ENCODE data around the gene TRMT44. TPM values are rescaled to one million over a fixed set of nuclear protein-coding genes. Genes with fewer than 3 reads are reported as not detected.
A peak's percentile ranks its signal among the peaks of the same experiment; 100 is the strongest.

Gene TRMT44
- total and polyA plus RNA-seq, 12 donors: 4.5 to 10.2 (median 7.9) TPM

- Histone ChIP-seq H3K4me1 (peaks cover 10 to 42% (median 29%) of the 10 kb centered on the region in 9 donors), H3K4me3 (no peak overlapping the region), H3K27ac (peak overlapping the region in 2 of 10 donors; percentile 83 to 92), H3K27me3 (no peaks in the 10 kb centered on the region), H3K9me3 (no peaks in the 10 kb centered on the region), H3K36me3 (peaks cover 0 to 77% (median 25%) of the 10 kb centered on the region in 9 donors)
- 94 to 96% methylated on average over 13 of the region's 13 CpGs for WGBS, 2 donors
- ATAC-seq: no peak
- intact Hi-C loops (cut with DNase I): loop anchor here in 9 of 10 donors (5.0 to 10.0 kb wide), 9 partner anchors 68 to 226 kb away; partner anchors contain the start of gene HTRA3 (in 1 of the 9)
- no peak for DNase-seq
- no peak for TF ChIP-seq CTCF (IDR thresholded peaks at IDR 0.05)
Measured at GRCh38 chr4:8400632-8401325, 39.8 kb upstream of the TRMT44 start.

- intact Hi-C loops (cut with DNase I): loop anchor here in 9 of 10 donors (2.0 to 10.0 kb wide), 15 partner anchors 69 to 227 kb away; partner anchors contain the start of gene HTRA3 (in 3 of the 9)
- TF ChIP-seq CTCF (IDR thresholded peaks at IDR 0.05): no peak
- peak overlapping the region; percentile 21 to 92 (median 80) for H3K27ac ChIP-seq
- WGBS, 2 donors: 87 to 89% methylated on average over 10 of the region's 10 CpGs
- no peak overlapping the region for H3K4me3 ChIP-seq
- H3K36me3 ChIP-seq: peaks cover 0 to 78% (median 20%) of the 10 kb centered on the region in 9 donors
- peaks cover 10 to 46% (median 32%) of the 10 kb centered on the region in 9 donors for H3K4me1 ChIP-seq
- ATAC-seq (peak in 1 of 8 donors; percentile 1), DNase-seq (no peak)
- peaks cover 0 to 1% (median 0%) of the 10 kb centered on the region in 11 donors for H3K9me3 ChIP-seq
- no peaks in the 10 kb centered on the region for H3K27me3 ChIP-seq
Measured at GRCh38 chr4:8401665-8402064, 38.9 kb upstream of the TRMT44 start.

- H3K36me3 ChIP-seq: peaks cover 0 to 78% (median 17%) of the 10 kb centered on the region in 9 donors
- no peak overlapping the region for H3K4me3 ChIP-seq
- no peaks in the 10 kb centered on the region for H3K27me3 ChIP-seq
- DNase-seq: peak in 1 of 2 donors; percentile 53
- H3K27ac ChIP-seq: peak overlapping the region; percentile 21 to 92 (median 80)
- H3K4me1 ChIP-seq: peaks cover 10 to 46% (median 32%) of the 10 kb centered on the region in 9 donors
- intact Hi-C loops (cut with DNase I): loop anchor here in 9 of 10 donors (2.0 to 10.0 kb wide), 15 partner anchors 70 to 227 kb away; partner anchors contain the start of gene HTRA3 (in 3 of the 9)
- peaks cover 0 to 3% (median 0%) of the 10 kb centered on the region in 11 donors for H3K9me3 ChIP-seq
- 35 to 42% methylated on average over 11 of the region's 11 CpGs for WGBS, 2 donors
- TF ChIP-seq CTCF (IDR thresholded peaks at IDR 0.05): no peak
- ATAC-seq: peak; percentile 31 to 75 (median 56)
Measured at GRCh38 chr4:8402181-8402597, 38.4 kb upstream of the TRMT44 start.

GRCh38 chr4:8402640-8403039 is 37.9 kb upstream of the TRMT44 start:
- Histone ChIP-seq H3K9me3 (peaks cover 0 to 3% (median 0%) of the 10 kb centered on the region in 11 donors), H3K4me1 (peaks cover 10 to 46% (median 32%) of the 10 kb centered on the region in 9 donors), H3K4me3 (no peak overlapping the region), H3K27me3 (no peaks in the 10 kb centered on the region), H3K27ac (peak overlapping the region; percentile 21 to 92 (median 80)), H3K36me3 (peaks cover 0 to 78% (median 14%) of the 10 kb centered on the region in 9 donors)
- DNase-seq (peak; percentile 51 to 56), ATAC-seq (peak; percentile 12 to 79 (median 66))
- intact Hi-C loops (cut with DNase I): loop anchor here in 9 of 10 donors (1.0 to 10.0 kb wide), 16 partner anchors 70 to 228 kb away; partner anchors contain the start of gene HTRA3 (in 3 of the 9)
- TF ChIP-seq CTCF (IDR thresholded peaks at IDR 0.05): no peak
- WGBS, 2 donors: 52 to 55% methylated on average over 14 of the region's 14 CpGs
